Pulmonary artery endothelial cell (primary cell): ENCODE results near the gene NFRKB. TPM values are rescaled to one million over a fixed set of nuclear protein-coding genes. Genes with fewer than 3 reads are reported as not detected.

Experiments
- DNase-seq: peaks from one replicate; pipeline ENCODE4 v3.0.0-alpha.2; 2011; ENCODE audit warnings: low read depth, low spot score
- total RNA-seq: library from RNA; depleted of rRNA; stranded (reverse); fragments of >200 nt; gene quantifications from 2 replicates; pipeline ENCODE4 v1.2.3, GENCODE V29; 2014

Gene NFRKB
- total RNA-seq, 1 donor from 2014 or later = 16.9 TPM

DNA sequence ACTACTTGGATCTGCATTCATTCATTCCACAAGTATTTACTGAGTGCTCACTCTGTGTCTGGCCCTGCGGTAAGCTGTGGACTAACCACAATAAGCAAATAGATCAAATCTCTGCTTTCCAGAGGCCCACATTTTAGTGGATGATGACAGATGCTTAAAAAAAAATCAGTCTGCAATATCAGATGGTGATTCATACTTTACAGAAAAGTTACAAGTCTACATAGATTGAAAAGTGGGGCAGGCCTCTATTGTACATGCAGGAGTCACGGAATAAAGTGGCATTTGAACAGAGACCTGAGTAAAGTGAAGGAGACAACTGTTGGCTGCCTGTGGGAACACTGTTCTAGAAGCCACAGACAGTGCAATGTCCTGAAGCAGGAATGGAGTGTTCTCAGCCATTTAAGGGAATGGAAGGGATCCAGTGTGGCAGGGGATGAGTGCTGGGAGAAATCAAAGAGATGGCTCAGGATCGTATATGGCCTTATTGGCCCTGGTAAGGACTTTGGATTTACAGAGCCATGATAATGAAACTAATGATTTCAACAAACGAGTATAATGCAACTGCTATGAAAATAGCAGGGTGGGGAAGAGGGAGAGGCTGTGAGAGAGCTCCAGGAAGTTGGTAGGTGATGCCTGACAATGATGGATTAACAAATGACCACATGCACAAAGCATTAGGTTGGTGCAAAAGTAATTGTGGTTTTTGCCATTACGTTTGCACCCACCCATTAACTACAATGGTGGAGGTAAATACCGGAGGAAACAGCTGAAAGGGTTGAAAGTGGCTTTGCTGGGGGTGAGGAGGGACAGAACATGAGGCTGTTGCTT lies 48.7 kb downstream of the NFRKB start:
- no peak for DNase-seq

Other genes with a start within 250 kb of the NFRKB start
- 0.42 and 1.8 TPM in 2 replicates for gene TMEM45B, start 79.7 kb downstream of the NFRKB start, total RNA-seq
- gene PRDM10, start 107.3 kb upstream of the NFRKB start, total RNA-seq = 4.2 and 7.5 TPM in 2 replicates
- 906 and 976 TPM in 2 replicates for gene APLP2, start 174.3 kb upstream of the NFRKB start, total RNA-seq